ENCODE data around the gene ZCCHC8.
"Not testable (repeated sequence)": the region's sequence is repeated elsewhere in the genome, so short reads cannot be mapped to it uniquely, and the experiment has no call there.

The ZCCHC8 gene

DNA sequence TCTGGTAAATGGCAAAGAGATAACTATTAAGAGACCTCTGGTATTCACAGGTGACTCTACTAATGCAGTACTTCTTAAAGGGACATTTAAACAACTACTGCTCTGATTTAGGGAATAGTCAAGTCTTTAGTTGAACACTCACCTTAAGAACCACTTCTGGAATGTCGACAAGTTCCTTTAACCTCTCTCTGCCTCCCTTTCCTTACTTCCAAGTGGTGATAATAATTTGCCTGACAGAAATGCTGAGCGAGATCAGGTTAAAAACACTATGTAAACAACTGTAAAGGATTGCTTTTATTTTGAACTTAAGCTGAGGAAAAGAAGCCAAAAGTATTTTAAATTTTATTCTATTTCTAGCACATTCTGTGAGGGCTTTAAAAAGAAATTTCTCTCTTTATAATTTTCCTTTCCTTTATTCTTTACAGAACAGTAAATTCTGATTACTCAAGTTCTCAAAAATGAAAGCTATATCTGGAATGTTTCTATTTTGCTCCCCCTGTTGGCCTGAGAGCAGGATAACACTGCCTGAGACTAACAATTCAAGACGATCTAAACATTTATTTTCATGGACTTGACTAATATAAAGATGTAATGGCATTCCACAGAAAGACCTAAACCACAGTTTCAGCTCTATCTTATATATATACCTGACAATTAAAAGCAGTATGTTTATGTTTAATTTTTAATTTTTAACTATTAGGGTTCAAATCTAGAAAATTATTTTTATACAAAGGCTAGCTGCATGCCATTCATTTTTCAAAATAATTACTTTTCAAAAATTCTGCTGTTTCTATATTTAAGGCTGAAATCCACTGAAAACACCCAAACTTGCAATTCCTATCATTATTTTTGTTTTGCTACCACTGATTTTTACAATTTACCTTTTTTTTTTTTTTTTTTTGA, 29.2 kb downstream of the ZCCHC8 start:
- no peak for DNase-seq (ENCODE audit: low read depth in 3 of 3)

GRCh38 chr12:122470576-122470975, 30.2 kb downstream of the ZCCHC8 start:
- not testable (repeated sequence) for DNase-seq (ENCODE audit: low read depth in 3 of 3)

- DNase-seq (ENCODE audit: low read depth in 3 of 3), result not testable (repeated sequence)
Measured at GRCh38 chr12:122469856-122470255, 30.9 kb downstream of the ZCCHC8 start.

DNA sequence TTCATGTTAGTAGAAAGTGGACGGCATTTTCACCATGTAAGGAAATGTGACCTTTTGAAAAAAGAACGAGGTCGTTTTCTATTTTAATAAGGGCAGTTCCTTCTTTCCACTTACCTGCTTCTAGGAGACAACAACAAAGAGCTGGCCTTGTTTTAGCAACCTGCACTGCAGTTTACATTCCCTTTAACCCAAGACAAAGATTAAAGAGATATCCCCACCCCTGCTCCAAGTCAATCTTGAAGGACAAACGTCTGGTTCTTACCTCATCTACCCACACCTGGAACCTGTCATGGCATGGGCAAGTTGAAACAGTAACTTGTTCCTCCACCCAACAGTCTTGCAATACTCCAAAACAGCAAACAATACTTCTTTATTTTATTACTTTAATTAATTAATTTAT, 32.7 kb downstream of the ZCCHC8 start:
- DNase-seq (ENCODE audit: low read depth in 3 of 3), result no peak

DNA sequence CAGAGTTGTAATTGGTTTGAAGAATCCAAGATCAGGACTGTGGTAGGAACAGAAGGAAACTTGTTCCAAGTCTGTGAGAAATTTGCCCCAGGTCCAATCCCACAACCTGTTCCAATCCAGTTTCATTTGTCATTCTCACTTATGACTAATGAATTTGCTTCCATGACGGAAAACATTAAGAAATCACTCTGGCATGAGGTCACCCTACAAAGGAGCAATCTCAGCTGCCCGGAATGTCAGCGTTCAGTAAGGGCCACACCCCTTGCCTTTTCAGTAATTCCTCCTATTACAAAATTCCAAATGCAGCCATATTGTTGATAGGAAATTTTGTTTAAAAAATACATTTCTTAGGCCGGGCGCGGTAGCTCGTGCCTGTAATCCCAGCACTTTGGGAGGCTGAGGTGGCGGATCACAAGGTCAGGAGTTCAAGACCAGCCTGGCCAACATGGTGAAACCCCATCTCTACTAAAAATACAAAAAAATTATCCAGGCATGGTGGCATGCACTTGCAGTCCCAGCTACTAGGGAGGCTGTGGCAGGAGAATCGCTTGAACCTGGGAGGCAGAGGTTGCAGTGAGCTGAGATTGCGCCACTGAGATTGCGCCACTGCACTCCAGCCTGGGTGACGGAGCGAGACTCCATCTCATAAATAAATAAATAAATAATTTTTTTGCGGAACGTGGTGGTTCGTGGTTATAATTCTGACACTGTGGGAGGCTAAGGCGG, 36.3 kb downstream of the ZCCHC8 start:
- not testable (repeated sequence) for DNase-seq (ENCODE audit: low read depth in 3 of 3)

DNA sequence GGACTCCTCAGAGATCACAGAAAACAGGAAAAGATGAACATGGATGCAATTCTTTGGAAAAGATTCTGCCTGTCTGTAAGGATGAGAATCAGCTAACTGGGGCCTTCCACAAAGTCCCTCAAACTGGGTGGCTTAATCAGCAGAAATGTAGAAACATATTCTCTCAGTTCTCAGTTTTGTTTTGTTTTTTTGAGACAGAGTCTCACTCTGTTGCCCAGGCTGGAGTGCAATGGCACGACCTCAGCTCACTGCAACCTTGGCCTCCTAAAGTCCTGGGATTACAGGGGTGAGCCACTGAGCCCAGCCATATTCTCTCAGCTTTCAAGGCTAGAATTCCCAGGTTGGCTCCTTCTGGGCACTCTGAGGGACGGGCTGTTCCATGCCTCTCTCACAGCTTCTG, 40.1 kb downstream of the ZCCHC8 start:
- no peak for DNase-seq (ENCODE audit: low read depth in 3 of 3)

- DNase-seq (ENCODE audit: low read depth in 3 of 3), result no peak
Measured at GRCh38 chr12:122460061-122460460, 40.7 kb downstream of the ZCCHC8 start.

DNA sequence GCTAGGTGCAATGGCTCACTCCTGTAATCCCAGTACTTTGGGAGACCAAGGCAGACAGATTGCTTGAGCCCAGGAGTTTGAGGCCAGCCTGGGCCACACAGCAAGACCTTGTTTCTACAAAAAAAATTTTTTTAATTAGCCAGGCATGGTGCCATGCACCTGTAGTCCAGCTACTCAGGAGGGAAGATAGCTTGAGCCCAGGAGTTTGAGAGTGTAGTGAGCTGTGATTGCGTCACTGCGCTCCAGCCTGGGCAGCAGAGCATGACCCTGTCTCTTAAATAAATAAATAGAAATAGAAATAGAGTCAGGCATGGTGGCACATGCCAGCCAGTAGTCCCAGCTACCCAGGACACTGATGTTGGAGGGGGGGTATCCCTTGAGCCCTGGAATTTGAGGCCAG, 41.5 kb downstream of the ZCCHC8 start:
- no peak for DNase-seq (ENCODE audit: low read depth in 3 of 3)

- DNase-seq (ENCODE audit: low read depth in 3 of 3), result no peak
Measured at GRCh38 chr12:122458105-122459035, 42.4 kb downstream of the ZCCHC8 start.

GRCh38 chr12:122457627-122458026, 43.1 kb downstream of the ZCCHC8 start:
- no peak for DNase-seq (ENCODE audit: low read depth in 3 of 3)

DNA sequence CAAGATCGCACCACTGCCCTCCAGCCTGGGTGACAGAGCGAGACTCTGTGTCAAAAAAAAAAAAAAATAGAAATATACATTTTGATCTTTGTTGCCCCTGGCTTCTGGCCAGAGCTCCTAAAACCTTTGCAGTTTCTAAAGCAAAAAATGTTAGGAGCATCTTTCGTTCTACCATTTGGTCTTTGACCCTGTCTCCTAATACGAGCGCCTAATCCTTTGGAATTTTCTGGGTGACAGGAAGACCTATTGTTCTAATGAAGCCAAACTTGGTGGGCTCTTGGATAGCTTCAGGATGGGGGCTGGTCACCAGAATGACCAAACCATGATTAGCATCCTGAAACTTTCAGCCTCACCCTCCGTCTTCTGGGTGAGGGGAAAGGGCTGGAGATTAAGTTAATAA, 46.0 kb downstream of the ZCCHC8 start:
- DNase-seq (ENCODE audit: low read depth in 3 of 3), result no peak

DNA sequence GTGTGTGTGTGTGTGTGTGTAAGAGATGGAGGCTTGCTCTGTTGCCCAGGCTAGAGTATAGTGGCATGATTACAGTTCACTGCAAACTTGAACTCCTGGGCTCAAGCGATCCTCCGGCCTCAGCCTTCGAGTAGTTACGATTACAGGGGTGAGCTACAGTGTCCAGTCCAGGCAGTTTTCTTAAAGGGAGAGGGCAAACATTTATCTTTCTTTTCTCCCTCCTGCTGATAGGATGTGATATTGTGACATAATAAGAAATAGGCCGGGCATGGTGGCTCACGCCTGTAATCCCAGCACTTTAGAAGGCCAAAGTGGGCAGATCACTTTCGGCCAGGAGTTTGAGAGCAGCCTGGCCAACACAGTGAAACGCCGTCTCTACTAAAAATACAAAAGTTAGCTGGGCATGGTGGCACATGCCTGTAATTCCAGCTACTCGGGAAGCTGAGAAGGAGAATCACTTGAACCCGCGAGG, 46.4 kb downstream of the ZCCHC8 start:
- DNase-seq (ENCODE audit: low read depth in 3 of 3), result no peak

DNA sequence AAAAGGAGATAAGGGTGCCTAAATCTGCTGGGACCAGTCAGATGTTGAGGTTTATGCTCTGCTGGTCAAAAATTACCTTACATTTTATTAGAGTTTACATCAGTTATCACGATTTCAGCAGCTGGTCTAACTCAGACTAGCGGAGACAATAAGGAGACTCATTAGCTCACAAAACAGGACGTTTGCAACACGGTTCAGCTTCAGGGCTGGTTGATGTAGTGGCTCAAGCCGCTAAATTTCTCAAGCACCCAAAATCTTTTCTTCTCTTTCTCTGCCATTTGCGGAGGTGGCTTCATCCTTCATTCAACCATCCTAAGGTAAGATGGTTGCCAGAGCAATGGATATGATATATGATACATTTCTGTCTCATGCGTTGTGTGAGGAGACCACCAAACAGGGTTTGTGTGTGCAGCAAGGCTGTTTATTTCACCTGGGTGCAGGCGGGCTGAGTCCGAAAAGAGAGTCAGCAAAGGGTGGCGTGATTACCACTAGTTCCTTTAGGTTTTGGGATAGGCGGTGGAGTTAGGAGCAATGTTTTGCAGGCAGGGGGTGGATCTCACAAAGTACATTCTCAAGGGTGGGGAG, 47.9 kb downstream of the ZCCHC8 start:
- DNase-seq (ENCODE audit: low read depth in 3 of 3), result no peak

- peak in 1 of 3 donors; percentile 12 for DNase-seq (ENCODE audit: low read depth in 3 of 3)
Measured at GRCh38 chr12:122449317-122449716, 51.4 kb downstream of the ZCCHC8 start.

- not testable (repeated sequence) for DNase-seq (ENCODE audit: low read depth in 3 of 3)
Measured at GRCh38 chr12:122447825-122448224, 52.9 kb downstream of the ZCCHC8 start.

DNA sequence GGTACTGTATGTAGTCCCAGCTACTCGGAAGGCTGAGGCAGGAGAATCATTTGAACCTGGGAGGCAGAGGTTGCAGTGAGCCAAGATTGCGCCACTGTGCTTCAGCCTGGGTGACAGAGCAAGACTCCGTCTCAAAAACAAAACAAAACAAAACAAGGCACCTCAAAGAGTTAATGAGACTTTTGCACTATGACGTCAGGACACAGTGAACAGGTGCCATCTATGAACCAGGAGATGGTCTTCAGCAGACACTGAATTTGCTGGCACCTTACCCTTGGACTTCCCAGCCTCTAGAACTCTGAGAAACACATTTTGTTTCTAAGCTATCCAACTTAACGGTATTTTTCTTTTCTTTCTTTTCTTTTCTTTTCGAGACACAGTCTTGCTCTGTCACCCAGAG, 54.3 kb downstream of the ZCCHC8 start:
- not testable (repeated sequence) for DNase-seq (ENCODE audit: low read depth in 3 of 3)

GRCh38 chr12:122444071-122444470, 56.7 kb downstream of the ZCCHC8 start:
- not testable (repeated sequence) for DNase-seq (ENCODE audit: low read depth in 3 of 3)

- not testable (repeated sequence) for DNase-seq (ENCODE audit: low read depth in 3 of 3)
Measured at GRCh38 chr12:122438822-122439221, 61.9 kb downstream of the ZCCHC8 start.

DNA sequence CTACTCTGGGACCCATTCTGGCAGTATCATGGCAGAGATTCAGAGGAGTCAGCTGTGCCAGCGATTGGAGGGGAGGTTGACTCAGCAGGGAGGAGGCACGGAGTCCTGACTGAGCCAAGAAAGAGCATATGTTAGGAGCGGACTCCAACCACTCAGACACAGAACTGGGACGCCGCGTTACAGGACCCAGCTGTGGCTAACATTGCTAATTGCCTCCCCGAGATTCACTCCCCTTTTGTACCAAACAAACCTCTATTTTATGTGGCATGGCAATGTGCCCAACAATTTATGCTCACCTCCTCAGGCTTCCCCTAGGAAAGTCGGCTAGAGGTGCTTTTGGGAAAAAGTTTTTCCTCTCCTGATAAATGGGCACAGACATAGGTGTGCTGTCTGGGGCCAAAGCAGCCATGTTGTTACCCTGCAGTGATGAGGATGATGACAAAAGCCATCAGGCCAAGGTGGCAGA, 63.0 kb downstream of the ZCCHC8 start:
- DNase-seq (ENCODE audit: low read depth in 3 of 3), result no peak

- DNase-seq (ENCODE audit: low read depth in 3 of 3), result no peak
Measured at GRCh38 chr12:122435186-122435585, 65.5 kb downstream of the ZCCHC8 start.

GRCh38 chr12:122429043-122429442, 71.7 kb downstream of the ZCCHC8 start:
- DNase-seq (ENCODE audit: low read depth in 3 of 3), result not testable (repeated sequence)
